Activated naive CD4-positive, alpha-beta T cell treated with anti-CD3 and anti-CD28 coated beads, Interleukin-2, amount 10 ng/mL, durations not matched to agents 7 days and 5 days (primary cell): ENCODE data around the gene SORCS1.

Source experiments
- CTCF ChIA-PET: fragments of 350-600 bp; sonication (Branson Sonifier 250); formaldehyde crosslinking; loops from one replicate; lab custom pipeline; 2021; ENCODE audit warnings: antibody characterized with exemption; lab: Charles Lee
- DNase-seq: peaks from one replicate; pipeline ENCODE4 v3.0.0-alpha.2; 2020
- H3K27ac Mint-ChIP-seq: one replicate; pipeline ENCODE4 v1.8.0; 2021; ENCODE audit warnings: mild to moderate bottlenecking, moderate library complexity, mixed read lengths
- H3K27me3 Mint-ChIP-seq: one replicate; pipeline ENCODE4 v1.8.0; 2021; ENCODE audit warnings: mild to moderate bottlenecking, mixed read lengths
- H3K36me3 Mint-ChIP-seq: one replicate; pipeline ENCODE4 v1.8.0; 2021; ENCODE audit warnings: mixed read lengths
- H3K4me1 Mint-ChIP-seq: one replicate; pipeline ENCODE4 v1.8.0; 2021; ENCODE audit warnings: mixed read lengths
- H3K4me3 Mint-ChIP-seq: one replicate; pipeline ENCODE4 v1.8.0; 2021; ENCODE audit warnings: mild to moderate bottlenecking, moderate library complexity, mixed read lengths
- H3K9me3 Mint-ChIP-seq: one replicate; pipeline ENCODE4 v1.8.0; 2021; ENCODE audit warnings: mixed read lengths

The SORCS1 gene

GRCh38 chr10:106864031-106864430 lies 300.5 kb downstream of the SORCS1 start:
- no peak for DNase-seq
- H3K4me1 Mint-ChIP-seq: no peaks in the 10 kb centered on the region
- no peak overlapping the region for H3K27ac Mint-ChIP-seq
- peaks cover 25% of the 10 kb centered on the region for H3K9me3 Mint-ChIP-seq
- CTCF ChIA-PET: no interaction called here
- H3K27me3 Mint-ChIP-seq: no peaks in the 10 kb centered on the region
- no peaks in the 10 kb centered on the region for H3K36me3 Mint-ChIP-seq
- no peak overlapping the region for H3K4me3 Mint-ChIP-seq

DNA sequence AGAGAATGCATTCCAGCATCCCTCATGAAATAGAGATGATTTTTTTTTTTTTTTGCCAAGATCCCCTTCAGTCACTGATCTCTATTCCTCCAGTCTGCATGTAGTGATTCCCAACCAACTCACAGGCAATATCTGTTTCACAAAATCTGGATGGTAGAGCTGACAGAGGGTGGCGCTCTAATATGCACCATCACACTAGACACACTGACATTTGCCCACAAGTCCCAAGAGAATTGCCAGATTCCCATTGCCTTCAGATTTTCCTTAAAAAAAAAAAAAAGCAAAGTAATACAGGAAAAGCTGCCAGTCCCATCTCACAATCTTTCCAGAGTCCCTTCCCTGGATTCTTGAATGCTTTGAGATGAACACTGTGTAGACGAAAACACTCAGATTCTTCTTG lies 301.0 kb downstream of the SORCS1 start:
- Mint-ChIP-seq H3K4me1 (no peaks in the 10 kb centered on the region), H3K9me3 (peaks cover 26% of the 10 kb centered on the region), H3K27me3 (no peaks in the 10 kb centered on the region), H3K27ac (no peak overlapping the region), H3K36me3 (no peaks in the 10 kb centered on the region), H3K4me3 (no peak overlapping the region)
- no peak for DNase-seq
- CTCF ChIA-PET: no interaction called here

DNA sequence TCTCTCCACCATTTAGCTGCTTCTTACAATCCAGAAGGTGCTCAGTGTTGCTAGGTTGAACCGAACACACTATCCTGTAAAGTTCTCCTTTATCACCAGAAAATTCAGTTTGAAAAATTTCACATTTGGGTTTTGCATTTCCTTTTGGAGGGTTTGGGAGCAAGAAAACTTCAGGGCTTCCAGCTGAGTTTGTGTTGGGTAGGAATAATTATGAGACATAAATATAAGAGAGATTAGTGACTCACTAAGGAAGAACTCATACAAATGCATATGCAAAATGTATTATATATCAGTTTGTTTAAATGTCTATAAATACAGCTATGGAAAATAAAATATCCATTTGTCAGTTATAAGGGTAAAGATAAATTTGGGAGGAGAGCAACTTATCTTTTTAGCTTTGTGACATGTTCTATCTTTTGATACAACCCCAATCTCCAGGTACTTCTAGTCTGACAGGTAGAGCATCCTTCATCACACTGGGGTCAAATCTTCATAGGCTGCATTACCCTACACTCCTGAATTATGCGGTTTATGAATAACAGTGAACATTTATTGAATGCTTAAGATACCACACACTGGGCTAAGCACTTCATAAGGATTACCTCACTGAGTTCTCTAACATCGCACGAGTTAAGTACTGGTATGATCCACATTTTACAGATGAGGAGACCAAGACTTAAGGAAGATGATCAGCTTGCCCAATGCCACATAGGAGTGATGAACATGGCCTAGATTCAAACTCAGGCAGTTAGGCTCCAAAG lies 304.4 kb downstream of the SORCS1 start:
- no peak for DNase-seq
- H3K4me3 Mint-ChIP-seq: no peak overlapping the region
- CTCF ChIA-PET: no interaction called here
- H3K9me3 Mint-ChIP-seq: peaks cover 9% of the 10 kb centered on the region
- H3K27me3 Mint-ChIP-seq: no peaks in the 10 kb centered on the region
- H3K27ac Mint-ChIP-seq: no peak overlapping the region
- no peaks in the 10 kb centered on the region for H3K36me3 Mint-ChIP-seq
- no peaks in the 10 kb centered on the region for H3K4me1 Mint-ChIP-seq

- Mint-ChIP-seq H3K4me3 (no peak overlapping the region), H3K4me1 (no peaks in the 10 kb centered on the region), H3K36me3 (no peaks in the 10 kb centered on the region), H3K27ac (no peak overlapping the region), H3K27me3 (no peaks in the 10 kb centered on the region), H3K9me3 (peaks cover 9% of the 10 kb centered on the region)
- DNase-seq: no peak
- CTCF ChIA-PET: no interaction called here
Observed at GRCh38 chr10:106857728-106858127, 306.8 kb downstream of the SORCS1 start.

DNA sequence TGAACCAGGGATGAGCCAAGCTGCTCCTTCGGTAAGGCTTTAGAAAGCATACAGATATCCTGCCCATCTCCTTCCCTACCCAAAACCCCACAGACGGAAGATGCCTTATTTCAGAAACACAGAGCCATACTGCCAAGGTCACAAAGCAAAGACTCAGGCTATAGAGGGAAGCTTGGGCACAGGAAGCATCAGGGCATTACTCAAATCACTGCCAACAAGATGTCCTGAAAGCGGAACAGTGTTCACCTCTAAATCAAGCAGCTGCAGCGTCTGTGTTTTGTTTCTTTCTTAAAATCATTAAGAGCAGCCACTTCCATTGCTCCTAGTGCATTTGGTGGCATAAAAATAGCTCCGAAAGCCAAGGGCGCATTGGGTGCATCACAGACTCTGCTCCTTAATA lies 307.3 kb downstream of the SORCS1 start:
- Mint-ChIP-seq H3K4me3 (no peak overlapping the region), H3K4me1 (no peaks in the 10 kb centered on the region), H3K27ac (no peak overlapping the region), H3K9me3 (peaks cover 9% of the 10 kb centered on the region), H3K36me3 (no peaks in the 10 kb centered on the region), H3K27me3 (no peaks in the 10 kb centered on the region)
- no peak for DNase-seq
- CTCF ChIA-PET: no interaction called here

DNA sequence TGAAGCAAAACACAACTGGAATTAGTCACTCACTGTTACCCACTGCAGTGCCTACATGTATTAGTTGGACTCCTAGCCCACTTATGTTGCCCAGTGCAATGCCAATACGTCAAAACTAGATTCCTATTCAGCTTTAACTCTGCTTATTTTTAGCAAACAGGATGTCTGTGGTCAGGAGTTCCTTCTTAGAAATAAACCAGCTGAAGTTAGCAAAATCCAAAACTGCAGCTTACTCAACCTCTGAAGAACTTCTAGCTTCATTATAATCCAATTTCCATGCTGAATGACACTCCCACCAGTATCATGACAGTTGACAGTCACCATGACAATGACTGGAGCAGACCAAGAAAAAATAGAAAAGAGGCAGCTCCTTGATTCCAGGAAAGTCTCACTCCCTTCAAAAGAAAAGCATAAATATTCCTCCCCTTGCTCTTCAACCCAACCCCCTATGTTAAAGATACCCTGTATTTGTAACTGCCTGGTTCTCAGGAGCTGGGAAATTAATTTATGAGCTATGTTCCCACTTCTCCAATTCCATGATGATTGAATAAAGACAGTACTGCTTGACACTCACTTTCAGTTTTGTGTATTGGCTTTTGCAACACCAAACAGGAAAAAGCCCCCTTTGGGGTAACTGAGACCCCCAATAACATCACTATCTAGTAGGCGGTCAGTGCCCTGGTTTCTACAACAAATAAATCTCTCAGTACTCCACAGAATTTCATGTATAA lies 327.4 kb downstream of the SORCS1 start:
- Mint-ChIP-seq H3K27me3 (no peaks in the 10 kb centered on the region), H3K4me1 (peaks cover 13% of the 10 kb centered on the region), H3K4me3 (no peak overlapping the region)

GRCh38 chr10:106832846-106833245 lies 331.7 kb downstream of the SORCS1 start:
- H3K9me3 Mint-ChIP-seq: peaks cover 10% of the 10 kb centered on the region
- H3K4me3 Mint-ChIP-seq: no peak overlapping the region
- no peaks in the 10 kb centered on the region for H3K36me3 Mint-ChIP-seq
- CTCF ChIA-PET: no interaction called here
- H3K4me1 Mint-ChIP-seq: peaks cover 12% of the 10 kb centered on the region
- no peak for DNase-seq
- no peaks in the 10 kb centered on the region for H3K27me3 Mint-ChIP-seq
- H3K27ac Mint-ChIP-seq: no peak overlapping the region

More for the DNA sequence above, 327.4 kb downstream of the SORCS1 start:
- DNase-seq: no peak
- peak overlapping the region; percentile 61 for H3K27ac Mint-ChIP-seq
- CTCF ChIA-PET: no interaction called here
- peaks cover 10% of the 10 kb centered on the region for H3K9me3 Mint-ChIP-seq
- no peaks in the 10 kb centered on the region for H3K36me3 Mint-ChIP-seq

- CTCF ChIA-PET: no interaction called here
- DNase-seq: no peak
- Mint-ChIP-seq H3K9me3 (peaks cover 10% of the 10 kb centered on the region), H3K4me1 (no peaks in the 10 kb centered on the region), H3K36me3 (no peaks in the 10 kb centered on the region), H3K27me3 (no peaks in the 10 kb centered on the region), H3K27ac (no peak overlapping the region), H3K4me3 (no peak overlapping the region)
Observed at GRCh38 chr10:106830471-106830870, 334.0 kb downstream of the SORCS1 start.

- CTCF ChIA-PET: no interaction called here
- H3K36me3 Mint-ChIP-seq: no peaks in the 10 kb centered on the region
- no peak overlapping the region for H3K27ac Mint-ChIP-seq
- no peaks in the 10 kb centered on the region for H3K4me1 Mint-ChIP-seq
- H3K4me3 Mint-ChIP-seq: no peak overlapping the region
- no peak for DNase-seq
- peaks cover 10% of the 10 kb centered on the region for H3K9me3 Mint-ChIP-seq
- no peaks in the 10 kb centered on the region for H3K27me3 Mint-ChIP-seq
Observed at GRCh38 chr10:106830006-106830405, 334.5 kb downstream of the SORCS1 start.

- no peaks in the 10 kb centered on the region for H3K9me3 Mint-ChIP-seq
- H3K27me3 Mint-ChIP-seq: no peaks in the 10 kb centered on the region
- CTCF ChIA-PET: no interaction called here
- H3K4me3 Mint-ChIP-seq: no peak overlapping the region
- H3K27ac Mint-ChIP-seq: no peak overlapping the region
- no peaks in the 10 kb centered on the region for H3K36me3 Mint-ChIP-seq
- no peak for DNase-seq
- no peaks in the 10 kb centered on the region for H3K4me1 Mint-ChIP-seq
Observed at GRCh38 chr10:106826716-106827115, 337.8 kb downstream of the SORCS1 start.

- Mint-ChIP-seq H3K36me3 (no peaks in the 10 kb centered on the region), H3K4me3 (no peak overlapping the region), H3K9me3 (no peaks in the 10 kb centered on the region), H3K4me1 (no peaks in the 10 kb centered on the region), H3K27me3 (no peaks in the 10 kb centered on the region), H3K27ac (no peak overlapping the region)
- CTCF ChIA-PET: no interaction called here
- no peak for DNase-seq
Observed at GRCh38 chr10:106825576-106826364, 338.7 kb downstream of the SORCS1 start.

DNA sequence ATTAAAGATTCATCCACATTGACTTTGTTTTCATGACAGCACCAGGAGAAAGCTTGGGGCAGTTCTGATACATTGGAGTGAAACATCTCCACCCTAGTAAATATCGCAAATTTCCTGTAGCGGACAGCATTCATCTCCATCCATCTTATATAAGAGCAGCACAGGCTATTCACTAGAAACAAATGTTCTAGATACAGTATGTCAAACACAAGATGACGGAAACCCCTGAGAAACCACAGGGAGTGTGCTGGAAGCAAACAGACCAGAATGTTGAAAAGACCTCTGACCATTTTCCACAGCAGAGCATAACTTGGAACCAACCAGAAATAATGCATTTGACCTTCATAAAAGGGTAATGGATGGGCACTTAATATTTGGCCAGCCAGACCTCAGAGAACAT lies 343.9 kb downstream of the SORCS1 start:
- no peak for DNase-seq
- no peak overlapping the region for H3K27ac Mint-ChIP-seq
- H3K27me3 Mint-ChIP-seq: no peaks in the 10 kb centered on the region
- H3K4me1 Mint-ChIP-seq: peaks cover 8% of the 10 kb centered on the region
- CTCF ChIA-PET: no interaction called here
- no peaks in the 10 kb centered on the region for H3K9me3 Mint-ChIP-seq
- H3K36me3 Mint-ChIP-seq: no peaks in the 10 kb centered on the region
- no peak overlapping the region for H3K4me3 Mint-ChIP-seq

DNA sequence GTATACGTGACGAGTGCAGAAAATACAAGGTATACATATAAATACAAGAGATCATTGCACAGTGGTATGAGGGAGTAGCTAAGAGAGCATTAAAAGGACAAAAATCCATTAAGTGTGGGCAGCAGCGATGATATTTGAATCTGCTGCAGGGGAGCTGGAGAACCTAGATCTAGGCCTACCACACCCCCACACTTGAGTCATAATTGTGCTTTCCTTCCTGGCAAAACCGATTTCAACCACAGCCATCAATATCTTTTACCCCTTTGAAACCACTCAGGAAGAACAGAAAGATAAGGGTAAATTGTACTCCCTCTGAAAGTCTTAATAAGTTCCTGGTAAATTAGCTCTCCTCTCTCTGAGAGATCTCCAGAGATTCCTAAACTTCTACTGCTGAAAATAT lies 345.0 kb downstream of the SORCS1 start:
- CTCF ChIA-PET: no interaction called here
- Mint-ChIP-seq H3K4me3 (no peak overlapping the region), H3K27ac (no peak overlapping the region)

DNA sequence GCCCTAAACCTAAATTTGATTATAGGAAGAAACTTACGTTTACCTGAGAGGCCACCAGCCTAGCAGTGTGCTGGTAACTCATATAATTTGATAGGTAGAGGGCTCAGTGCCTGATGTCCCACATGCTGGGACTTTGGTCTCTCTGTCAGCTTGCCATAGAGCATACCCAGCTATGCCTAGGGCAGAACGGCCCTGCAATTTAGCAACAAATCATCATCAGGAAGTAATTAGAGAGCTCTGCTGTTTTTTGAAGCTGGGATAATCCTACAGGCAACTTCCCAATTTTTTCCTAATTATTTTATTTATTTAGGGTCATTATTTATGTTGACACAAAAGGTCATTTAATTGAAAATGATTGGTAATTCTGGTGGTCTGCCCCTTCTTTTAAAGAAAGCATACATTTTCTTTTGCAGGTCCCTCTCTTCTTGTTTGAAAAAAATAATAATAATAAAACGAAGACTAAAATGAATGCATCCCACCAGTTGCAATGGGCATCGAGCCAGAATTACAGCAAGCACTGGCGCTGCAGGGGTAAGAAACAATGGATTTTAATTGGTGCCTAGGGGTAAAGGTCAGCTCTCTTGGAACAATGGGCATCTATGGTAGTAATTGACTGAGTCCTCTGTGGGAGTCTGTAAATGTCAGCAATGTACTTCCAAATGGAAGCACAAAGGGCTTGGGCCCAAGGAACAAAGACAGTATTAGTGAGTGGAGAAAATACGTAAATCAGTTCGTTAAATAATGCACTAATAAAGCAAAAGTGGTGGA lies 348.0 kb downstream of the SORCS1 start:
- no peak for DNase-seq
- Mint-ChIP-seq H3K27ac (no peak overlapping the region), H3K27me3 (no peaks in the 10 kb centered on the region), H3K9me3 (no peaks in the 10 kb centered on the region), H3K4me1 (peaks cover 8% of the 10 kb centered on the region), H3K36me3 (no peaks in the 10 kb centered on the region), H3K4me3 (no peak overlapping the region)
- CTCF ChIA-PET: no interaction called here

More for the DNA sequence above, 345.0 kb downstream of the SORCS1 start:
- no peak for DNase-seq
- H3K36me3 Mint-ChIP-seq: no peaks in the 10 kb centered on the region
- H3K9me3 Mint-ChIP-seq: no peaks in the 10 kb centered on the region
- H3K4me1 Mint-ChIP-seq: peaks cover 8% of the 10 kb centered on the region
- H3K27me3 Mint-ChIP-seq: no peaks in the 10 kb centered on the region
